H9 (cell line): Measurements from ENCODE around the gene ELP6. TPM values are rescaled to one million over a fixed set of nuclear protein-coding genes. Genes with fewer than 3 reads are reported as not detected.

Experiments
- DNase-seq: peaks from one replicate; pipeline ENCODE4 v3.0.0-alpha.2; 2017
- H2AFZ ChIP-seq: one replicate; pipeline ENCODE4 v1.6.1; 2013; ENCODE audit warnings: mild to moderate bottlenecking, low read length, control low read depth, moderate library complexity
- H2AK5ac ChIP-seq: 2 replicates; pipeline ENCODE4 v1.6.1; 2013; ENCODE audit warnings: low read length, control low read depth, mixed read lengths; ENCODE audit not compliant: insufficient read length
- H2BK120ac ChIP-seq: one replicate; pipeline ENCODE4 v1.6.1; 2013; ENCODE audit warnings: low read depth, mild to moderate bottlenecking, low read length, control low read depth, inconsistent platforms; ENCODE audit not compliant: poor library complexity, severe bottlenecking
- H2BK12ac ChIP-seq: 2 replicates; pipeline ENCODE4 v1.6.1; 2013; ENCODE audit warnings: low read length, control low read depth, mixed read lengths, low read depth; ENCODE audit not compliant: insufficient read length
- H2BK15ac ChIP-seq: 2 replicates; pipeline ENCODE4 v1.6.1; 2013; ENCODE audit warnings: low read depth, low read length, control low read depth
- H2BK20ac ChIP-seq: one replicate; pipeline ENCODE4 v1.6.1; 2013; ENCODE audit warnings: low read depth, mild to moderate bottlenecking, low read length, control low read depth, inconsistent platforms; ENCODE audit not compliant: poor library complexity, severe bottlenecking
- H2BK5ac ChIP-seq: 2 replicates; pipeline ENCODE4 v1.6.1; 2013; ENCODE audit warnings: low read length, control low read depth, mixed read lengths; ENCODE audit not compliant: insufficient read length
- H3K14ac ChIP-seq: 2 replicates; pipeline ENCODE4 v1.6.1; 2013; ENCODE audit warnings: low read length, control low read depth; ENCODE audit not compliant: insufficient read depth
- H3K18ac ChIP-seq: 2 replicates; pipeline ENCODE4 v1.6.1; 2013; ENCODE audit warnings: low read depth, mild to moderate bottlenecking, mixed read lengths, low read length, control low read depth; ENCODE audit not compliant: insufficient read length
- H3K23ac ChIP-seq: 2 replicates; pipeline ENCODE4 v1.6.1; 2013; ENCODE audit warnings: low read length, control low read depth, mixed read lengths, low read depth; ENCODE audit not compliant: insufficient read length
- H3K23me2 ChIP-seq: 2 replicates; pipeline ENCODE4 v1.6.1; 2013; ENCODE audit warnings: low read depth, mild to moderate bottlenecking, mixed read lengths, low read length, control low read depth; ENCODE audit not compliant: insufficient read length, poor library complexity, severe bottlenecking
- H3K27ac ChIP-seq: 2 replicates; pipeline ENCODE4 v1.5.1; 2013; ENCODE audit warnings: low read length, control low read depth, mixed read lengths, low read depth; ENCODE audit not compliant: insufficient read length
- H3K27me3 ChIP-seq: 2 replicates; pipeline ENCODE4 v1.6.1; 2013; ENCODE audit warnings: low read length, control low read depth, inconsistent platforms; ENCODE audit not compliant: insufficient read depth
- H3K4ac ChIP-seq: 2 replicates; pipeline ENCODE4 v1.6.1; 2013; ENCODE audit warnings: low read depth, mild to moderate bottlenecking, control low read depth, inconsistent platforms, low read length, moderate library complexity
- H3K4me1 ChIP-seq: 2 replicates; pipeline ENCODE4 v1.6.1; 2013; ENCODE audit warnings: low read length, control low read depth, inconsistent platforms; ENCODE audit not compliant: insufficient read depth
- H3K4me2 ChIP-seq: 2 replicates; pipeline ENCODE4 v1.6.1; 2013; ENCODE audit warnings: low read length, control low read depth, mixed read lengths; ENCODE audit not compliant: insufficient read length, insufficient read depth
- H3K56ac ChIP-seq: 2 replicates; pipeline ENCODE4 v1.6.1; 2013; ENCODE audit warnings: low read depth, mild to moderate bottlenecking, mixed read lengths, low read length, control low read depth; ENCODE audit not compliant: insufficient read length
- H3K79me1 ChIP-seq: 2 replicates; pipeline ENCODE4 v1.6.1; 2013; ENCODE audit warnings: low read depth, mild to moderate bottlenecking, moderate library complexity, low read length, control low read depth, inconsistent platforms; ENCODE audit not compliant: insufficient read depth, poor library complexity, severe bottlenecking
- H3K79me2 ChIP-seq: 2 replicates; pipeline ENCODE4 v1.6.1; 2013; ENCODE audit warnings: low read length, control low read depth, inconsistent platforms; ENCODE audit not compliant: insufficient read depth
- H3K9ac ChIP-seq: 2 replicates; pipeline ENCODE4 v1.6.1; 2013; ENCODE audit warnings: low read length, control low read depth, mixed read lengths; ENCODE audit not compliant: insufficient read length; ENCODE audit errors: extremely low read depth
- H3K9me3 ChIP-seq: one replicate; pipeline ENCODE4 v1.6.1; 2013; ENCODE audit warnings: low read depth, low read length, inconsistent platforms; ENCODE audit not compliant: control insufficient read depth
- H3T11ph ChIP-seq: one replicate; pipeline ENCODE4 v1.6.1; 2013; ENCODE audit warnings: mild to moderate bottlenecking, low read length, control low read depth, inconsistent platforms
- H4K20me1 ChIP-seq: one replicate; pipeline ENCODE4 v1.6.1; 2013; ENCODE audit not compliant: control insufficient read depth, insufficient read length, insufficient read depth
- H4K5ac ChIP-seq: 2 replicates; pipeline ENCODE4 v1.6.1; 2013; ENCODE audit warnings: low read depth, mild to moderate bottlenecking, mixed read lengths, low read length, control low read depth; ENCODE audit not compliant: insufficient read length
- H4K8ac ChIP-seq: replicated peaks from 2 replicates; pipeline ENCODE4 v1.6.1; 2013; ENCODE audit warnings: low read length, control low read depth, mixed read lengths, low read depth; ENCODE audit not compliant: insufficient read length
- H4K91ac ChIP-seq: 2 replicates; pipeline ENCODE4 v1.6.1; 2013; ENCODE audit warnings: low read depth, mild to moderate bottlenecking, moderate library complexity, mixed read lengths, low read length, control low read depth; ENCODE audit not compliant: insufficient read length
- H3K27ac Mint-ChIP-seq, 3 experiments: 2 replicates in 2 of 3; 3 replicates in 1 of 3; pipeline ENCODE4 v1.8.0; 2020 to 2021; ENCODE audit warnings: mixed read lengths in 3 of 3, mild to moderate bottlenecking in 1 of 3, moderate library complexity in 1 of 3
- H3K27me3 Mint-ChIP-seq: 2 replicates; pipeline ENCODE4 v1.8.0; 2021; ENCODE audit warnings: low read depth, mild to moderate bottlenecking, moderate library complexity, mixed read lengths
- H3K36me3 Mint-ChIP-seq, 3 experiments: 2 replicates in 2 of 3; 3 replicates in 1 of 3; pipeline ENCODE4 v1.8.0; 2020 to 2021; ENCODE audit warnings: low read depth in 3 of 3, mixed read lengths in 3 of 3; ENCODE audit not compliant: insufficient read depth in 1 of 3
- H3K4me1 Mint-ChIP-seq, 2 experiments: 2 replicates each; pipeline ENCODE4 v1.8.0; 2020; ENCODE audit warnings: mixed read lengths in 2 of 2
- H3K4me3 Mint-ChIP-seq, 2 experiments: 2 replicates in 1 of 2; 3 replicates in 1 of 2; pipeline ENCODE4 v1.8.0; 2020 to 2021; ENCODE audit warnings: mild to moderate bottlenecking in 2 of 2, mixed read lengths in 2 of 2, moderate library complexity in 1 of 2
- H3K9me3 Mint-ChIP-seq, 2 experiments: 2 replicates in 1 of 2; 3 replicates in 1 of 2; pipeline ENCODE4 v1.8.0; 2020; ENCODE audit warnings: mild to moderate bottlenecking in 2 of 2, mixed read lengths in 2 of 2, moderate library complexity in 1 of 2
- WGBS: extraction: QIAGEN DNeasy Blood & Tissue Kit; methylation state at CpG from one replicate; pipeline ENCODE4 v1.1.7; 2013; ENCODE audit warnings: missing lambda C conversion rate, low lambda C conversion rate, mixed read lengths; ENCODE audit not compliant: insufficient read length; ENCODE audit errors: extremely low coverage; 5-methylcytosine and 5-hydroxymethylcytosine counted together
- total RNA-seq: library from RNA; stranded (reverse); gene quantifications from 2 replicates; pipeline ENCODE4 v1.2.1, GENCODE V29; 2021
- TF ChIP-seq, protein P1 (sequence below): fragments of 200-600 bp; sonication (generic); conservative IDR thresholded peaks from 3 replicates; pipeline ENCODE4 v1.8.0; 2021; ENCODE audit warnings: antibody characterized with exemption, mild to moderate bottlenecking

The ELP6 gene
- total RNA-seq, 1 experiment from 2014 or later: 53.9 TPM

DNA sequence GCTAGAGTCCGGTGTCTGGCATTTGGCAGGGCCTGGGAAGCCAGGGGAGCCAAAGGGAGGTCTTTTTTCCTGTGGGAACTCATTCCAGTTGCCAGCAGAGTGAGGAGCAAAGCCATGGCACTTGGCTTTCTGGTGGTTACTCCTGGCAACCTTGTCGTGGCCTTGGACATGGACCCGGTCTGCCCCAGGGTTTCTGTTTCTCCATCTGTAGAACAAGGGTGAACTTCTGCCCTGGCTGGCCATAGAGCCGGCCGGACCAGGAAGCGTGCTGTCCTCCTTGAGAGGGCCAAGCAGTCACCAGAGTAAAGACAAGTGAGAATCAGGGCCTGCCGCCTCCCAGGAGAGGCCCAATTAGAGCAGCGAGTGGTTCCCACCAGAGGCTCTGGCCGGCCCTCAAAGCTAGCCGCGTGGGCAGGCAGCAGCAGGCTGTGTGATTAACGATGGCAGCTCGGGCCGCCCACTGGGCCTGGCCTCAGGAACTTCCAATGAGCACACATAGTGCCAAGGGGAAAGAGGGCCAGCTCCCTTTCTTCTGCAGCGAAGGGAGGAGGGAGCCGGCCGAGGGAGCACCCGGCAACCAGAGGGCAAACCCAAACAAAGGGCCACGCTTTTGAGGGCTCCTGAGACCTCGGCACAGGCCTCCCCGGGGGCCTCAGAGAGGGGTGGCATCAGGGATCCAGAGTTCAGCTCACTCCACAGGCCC lies 29.1 kb upstream of the ELP6 start:
- no peak overlapping the region for H3K27ac Mint-ChIP-seq
- Histone ChIP-seq H2AFZ (no peak overlapping the region), H4K20me1 (no peaks in the 10 kb centered on the region), H3K9me3 (no peaks in the 10 kb centered on the region), H2AK5ac (no peak overlapping the region), H3K56ac (no peak overlapping the region), H3K14ac (no peak overlapping the region; the same call in 1 of the 2 replicates), H3K27ac (no peak overlapping the region), H3K4me1 (no peaks in the 10 kb centered on the region; the same call in 1 of the 2 replicates), H3K23me2 (no peaks in the 10 kb centered on the region), H3K23ac (no peak overlapping the region), H3K18ac (no peak overlapping the region), H3K79me2 (no peaks in the 10 kb centered on the region), H3K4ac (no peak overlapping the region), H2BK120ac (no peak overlapping the region), H4K5ac (no peak overlapping the region), H3K9ac (no peak overlapping the region), H4K8ac (no peak overlapping the region), H2BK15ac (no peak overlapping the region), H2BK20ac (no peak overlapping the region), H3K4me2 (no peak overlapping the region), H3T11ph (no peak overlapping the region), H3K79me1 (no peaks in the 10 kb centered on the region), H3K27me3 (no peaks in the 10 kb centered on the region), H4K91ac (no peak overlapping the region), H2BK5ac (no peak overlapping the region), H2BK12ac (no peak overlapping the region)
- no peaks in the 10 kb centered on the region for H3K36me3 Mint-ChIP-seq
- no peak for DNase-seq
- H3K27me3 Mint-ChIP-seq: no peaks in the 10 kb centered on the region
- H3K4me1 Mint-ChIP-seq: peaks cover 7% of the 10 kb centered on the region in 2 experiments; a peak in 3 of 4 replicates
- WGBS: no CpG with 5 or more reads among the region's 21 CpGs
- H3K9me3 Mint-ChIP-seq: no peaks in the 10 kb centered on the region; a peak in 2 of 5 replicates
- TF ChIP-seq, protein P1, sequence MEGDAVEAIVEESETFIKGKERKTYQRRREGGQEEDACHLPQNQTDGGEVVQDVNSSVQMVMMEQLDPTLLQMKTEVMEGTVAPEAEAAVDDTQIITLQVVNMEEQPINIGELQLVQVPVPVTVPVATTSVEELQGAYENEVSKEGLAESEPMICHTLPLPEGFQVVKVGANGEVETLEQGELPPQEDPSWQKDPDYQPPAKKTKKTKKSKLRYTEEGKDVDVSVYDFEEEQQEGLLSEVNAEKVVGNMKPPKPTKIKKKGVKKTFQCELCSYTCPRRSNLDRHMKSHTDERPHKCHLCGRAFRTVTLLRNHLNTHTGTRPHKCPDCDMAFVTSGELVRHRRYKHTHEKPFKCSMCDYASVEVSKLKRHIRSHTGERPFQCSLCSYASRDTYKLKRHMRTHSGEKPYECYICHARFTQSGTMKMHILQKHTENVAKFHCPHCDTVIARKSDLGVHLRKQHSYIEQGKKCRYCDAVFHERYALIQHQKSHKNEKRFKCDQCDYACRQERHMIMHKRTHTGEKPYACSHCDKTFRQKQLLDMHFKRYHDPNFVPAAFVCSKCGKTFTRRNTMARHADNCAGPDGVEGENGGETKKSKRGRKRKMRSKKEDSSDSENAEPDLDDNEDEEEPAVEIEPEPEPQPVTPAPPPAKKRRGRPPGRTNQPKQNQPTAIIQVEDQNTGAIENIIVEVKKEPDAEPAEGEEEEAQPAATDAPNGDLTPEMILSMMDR: no peak
- no peak overlapping the region for H3K4me3 Mint-ChIP-seq
